Panc1 (cell line): ENCODE measurements around the gene GATB.

Source experiments
- POLR2AphosphoS5 ChIP-seq: IDR thresholded peaks from 2 replicates; pipeline ENCODE4 v1.6.1; 2012; ENCODE audit warnings: mild to moderate bottlenecking, low read depth, low read length, moderate library complexity
- SIN3A ChIP-seq: IDR thresholded peaks from 2 replicates; pipeline ENCODE4 v1.6.1; 2012; ENCODE audit warnings: low read depth, mild to moderate bottlenecking, low read length, moderate library complexity, borderline replicate concordance; ENCODE audit not compliant: insufficient read depth
- TF ChIP-seq, protein P1 (sequence below): fragments of 450-650 bp; IDR thresholded peaks from 2 replicates; pipeline ENCODE4 v1.5.1; 2017; ENCODE audit warnings: mild to moderate bottlenecking
- TF ChIP-seq, protein P2 (sequence below), 2 experiments: IDR thresholded peaks; 2 replicates each; pipeline ENCODE4 v1.6.1; 2011 to 2012; ENCODE audit warnings: low read depth in 2 of 2, control low read depth in 1 of 2, low read length in 1 of 2, mild to moderate bottlenecking in 1 of 2, moderate library complexity in 1 of 2; ENCODE audit not compliant: insufficient read depth in 1 of 2

GRCh38 chr4:151725087-151725486 lies 35.7 kb downstream of the GATB start:
- TF ChIP-seq POLR2AphosphoS5 = no peak
- TF ChIP-seq, protein P1, sequence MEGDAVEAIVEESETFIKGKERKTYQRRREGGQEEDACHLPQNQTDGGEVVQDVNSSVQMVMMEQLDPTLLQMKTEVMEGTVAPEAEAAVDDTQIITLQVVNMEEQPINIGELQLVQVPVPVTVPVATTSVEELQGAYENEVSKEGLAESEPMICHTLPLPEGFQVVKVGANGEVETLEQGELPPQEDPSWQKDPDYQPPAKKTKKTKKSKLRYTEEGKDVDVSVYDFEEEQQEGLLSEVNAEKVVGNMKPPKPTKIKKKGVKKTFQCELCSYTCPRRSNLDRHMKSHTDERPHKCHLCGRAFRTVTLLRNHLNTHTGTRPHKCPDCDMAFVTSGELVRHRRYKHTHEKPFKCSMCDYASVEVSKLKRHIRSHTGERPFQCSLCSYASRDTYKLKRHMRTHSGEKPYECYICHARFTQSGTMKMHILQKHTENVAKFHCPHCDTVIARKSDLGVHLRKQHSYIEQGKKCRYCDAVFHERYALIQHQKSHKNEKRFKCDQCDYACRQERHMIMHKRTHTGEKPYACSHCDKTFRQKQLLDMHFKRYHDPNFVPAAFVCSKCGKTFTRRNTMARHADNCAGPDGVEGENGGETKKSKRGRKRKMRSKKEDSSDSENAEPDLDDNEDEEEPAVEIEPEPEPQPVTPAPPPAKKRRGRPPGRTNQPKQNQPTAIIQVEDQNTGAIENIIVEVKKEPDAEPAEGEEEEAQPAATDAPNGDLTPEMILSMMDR = no peak
- no peak for TF ChIP-seq SIN3A
- TF ChIP-seq, protein P2, sequence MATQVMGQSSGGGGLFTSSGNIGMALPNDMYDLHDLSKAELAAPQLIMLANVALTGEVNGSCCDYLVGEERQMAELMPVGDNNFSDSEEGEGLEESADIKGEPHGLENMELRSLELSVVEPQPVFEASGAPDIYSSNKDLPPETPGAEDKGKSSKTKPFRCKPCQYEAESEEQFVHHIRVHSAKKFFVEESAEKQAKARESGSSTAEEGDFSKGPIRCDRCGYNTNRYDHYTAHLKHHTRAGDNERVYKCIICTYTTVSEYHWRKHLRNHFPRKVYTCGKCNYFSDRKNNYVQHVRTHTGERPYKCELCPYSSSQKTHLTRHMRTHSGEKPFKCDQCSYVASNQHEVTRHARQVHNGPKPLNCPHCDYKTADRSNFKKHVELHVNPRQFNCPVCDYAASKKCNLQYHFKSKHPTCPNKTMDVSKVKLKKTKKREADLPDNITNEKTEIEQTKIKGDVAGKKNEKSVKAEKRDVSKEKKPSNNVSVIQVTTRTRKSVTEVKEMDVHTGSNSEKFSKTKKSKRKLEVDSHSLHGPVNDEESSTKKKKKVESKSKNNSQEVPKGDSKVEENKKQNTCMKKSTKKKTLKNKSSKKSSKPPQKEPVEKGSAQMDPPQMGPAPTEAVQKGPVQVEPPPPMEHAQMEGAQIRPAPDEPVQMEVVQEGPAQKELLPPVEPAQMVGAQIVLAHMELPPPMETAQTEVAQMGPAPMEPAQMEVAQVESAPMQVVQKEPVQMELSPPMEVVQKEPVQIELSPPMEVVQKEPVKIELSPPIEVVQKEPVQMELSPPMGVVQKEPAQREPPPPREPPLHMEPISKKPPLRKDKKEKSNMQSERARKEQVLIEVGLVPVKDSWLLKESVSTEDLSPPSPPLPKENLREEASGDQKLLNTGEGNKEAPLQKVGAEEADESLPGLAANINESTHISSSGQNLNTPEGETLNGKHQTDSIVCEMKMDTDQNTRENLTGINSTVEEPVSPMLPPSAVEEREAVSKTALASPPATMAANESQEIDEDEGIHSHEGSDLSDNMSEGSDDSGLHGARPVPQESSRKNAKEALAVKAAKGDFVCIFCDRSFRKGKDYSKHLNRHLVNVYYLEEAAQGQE (IDR thresholded peaks at IDR 0.05; ENCODE audit: insufficient read depth in 1 of 2, low read depth in 2 of 2, low read length in 1 of 2) = no peak
